Sigmoid colon (tissue), 7 donors: Measurements from ENCODE around the gene NSMF. TPM values are rescaled to one million over a fixed set of nuclear protein-coding genes. Genes with fewer than 3 reads are reported as not detected.

Source experiments
- DNase-seq: peaks from one replicate; pipeline ENCODE4 v3.0.0-alpha.2; 2019
- H3K27ac ChIP-seq, 4 donors: fragments of 200-600 bp; sonication (generic); one replicate each; pipeline ENCODE4 v1.5.1; 2016 to 2019; ENCODE audit warnings: mild to moderate bottlenecking in 1 of 4
- H3K27me3 ChIP-seq, 3 donors: fragments of 200-600 bp; sonication (generic); one replicate each; pipeline ENCODE4 v1.5.1; 2019; ENCODE audit warnings: mild to moderate bottlenecking in 1 of 3
- H3K36me3 ChIP-seq, 4 donors: fragments of 200-600 bp; sonication (generic); one replicate each; pipeline ENCODE4 v1.5.1; 2016 to 2019
- H3K4me1 ChIP-seq, 4 donors: fragments of 200-600 bp; sonication (generic); one replicate each; pipeline ENCODE4 v1.5.1; 2017 to 2019
- H3K4me3 ChIP-seq, 4 donors: fragments of 200-600 bp; sonication (generic); one replicate each; pipeline ENCODE4 v1.5.1; 2017 to 2019; ENCODE audit warnings: mild to moderate bottlenecking in 2 of 4, moderate library complexity in 1 of 4
- H3K9me3 ChIP-seq, 4 donors: fragments of 200-600 bp in 3 of 4; sonication (generic) in 3 of 4; one replicate each; pipeline versions ENCODE4 v1.5.1 to v1.6.1; 2013 to 2019
- CTCF ChIP-seq, 4 experiments: fragments of 450-650 bp in 3 of 4; fragments of 200-600 bp in 1 of 4; IDR thresholded peaks; one replicate each; pipeline ENCODE4 v1.5.1; 2016 to 2019; ENCODE audit warnings: antibody characterized with exemption in 4 of 4, mild to moderate bottlenecking in 3 of 4, moderate library complexity in 2 of 4
- EP300 ChIP-seq, 4 donors: sonication (generic); formaldehyde crosslinking; IDR thresholded peaks; one replicate each; pipeline ENCODE4 v1.6.1; 2017; ENCODE audit warnings: antibody characterized with exemption in 4 of 4
- POLR2A ChIP-seq, 2 donors: fragments of 450-650 bp; IDR thresholded peaks; one replicate each; pipeline ENCODE4 v1.6.1; 2016; ENCODE audit warnings: antibody characterized with exemption in 2 of 2, mild to moderate bottlenecking in 2 of 2, moderate library complexity in 2 of 2
- POLR2AphosphoS5 ChIP-seq, 4 donors: sonication (generic); formaldehyde crosslinking; IDR thresholded peaks; one replicate each; pipeline ENCODE4 v1.6.1; 2017; ENCODE audit warnings: antibody characterized with exemption in 4 of 4
- WGBS, 2 donors: extraction: QIAGEN DNeasy Blood & Tissue Kit; methylation state at CpG; one replicate each; pipeline ENCODE4 v1.1.7; 2013; 5-methylcytosine and 5-hydroxymethylcytosine counted together
- intact Hi-C: fragments of 100-400 bp; cut with DNase I; formaldehyde crosslinking; loops from one replicate; pipeline ENCODE4 v1.15.1; 2023
- polyA plus RNA-seq, 3 donors: library from polyadenylated mRNA; stranded (reverse); fragments of 200-250 nt; gene quantifications; one replicate each; pipeline ENCODE4 v1.2.3, GENCODE V29; 2013
- total RNA-seq, 4 donors: library from RNA; depleted of rRNA; stranded (reverse); fragments of >200 nt; gene quantifications; one replicate each; pipeline ENCODE4 v1.1.0, GENCODE V29; 2016
- donor health status: healthy with polysubstance abuse.
- donor health status: Bipolar disorder and iron deficiency.
- donor health status: healthy.

The NSMF gene, protein sequence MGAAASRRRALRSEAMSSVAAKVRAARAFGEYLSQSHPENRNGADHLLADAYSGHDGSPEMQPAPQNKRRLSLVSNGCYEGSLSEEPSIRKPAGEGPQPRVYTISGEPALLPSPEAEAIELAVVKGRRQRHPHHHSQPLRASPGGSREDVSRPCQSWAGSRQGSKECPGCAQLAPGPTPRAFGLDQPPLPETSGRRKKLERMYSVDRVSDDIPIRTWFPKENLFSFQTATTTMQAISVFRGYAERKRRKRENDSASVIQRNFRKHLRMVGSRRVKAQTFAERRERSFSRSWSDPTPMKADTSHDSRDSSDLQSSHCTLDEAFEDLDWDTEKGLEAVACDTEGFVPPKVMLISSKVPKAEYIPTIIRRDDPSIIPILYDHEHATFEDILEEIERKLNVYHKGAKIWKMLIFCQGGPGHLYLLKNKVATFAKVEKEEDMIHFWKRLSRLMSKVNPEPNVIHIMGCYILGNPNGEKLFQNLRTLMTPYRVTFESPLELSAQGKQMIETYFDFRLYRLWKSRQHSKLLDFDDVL
- 10 to 100 TPM; 21.8 to 33.8 (median 27.4) TPM for total RNA-seq
- polyA plus RNA-seq = 10 to 100 TPM; 24.0 to 50.4 (median 42.4) TPM

- H3K36me3 ChIP-seq = peaks cover 0 to 11% (median 0%) of the 10 kb centered on the region in 4 donors
- peak within 1 kb of the TSS; percentile 59 to 80 (median 74) for H3K27ac ChIP-seq
- peaks cover 0 to 45% (median 35%) of the 10 kb centered on the region in 4 donors for H3K4me1 ChIP-seq
- TF ChIP-seq EP300 (IDR thresholded peaks at IDR 0.05) = no peak
- no peak for TF ChIP-seq POLR2A (IDR thresholded peaks at IDR 0.05)
- TF ChIP-seq CTCF (IDR thresholded peaks at IDR 0.05) = no peak
- peak; percentile 37 to 78 (median 74) for TF ChIP-seq POLR2AphosphoS5 (IDR thresholded peaks at IDR 0.05)
- no peaks in the 10 kb centered on the region for H3K9me3 ChIP-seq
- peak within 1 kb of the TSS; percentile 48 to 79 (median 68) for H3K4me3 ChIP-seq
- 1% methylated on average over 62 of the region's 62 CpGs for WGBS, 2 donors
- peak; percentile 98 for DNase-seq
- intact Hi-C loops = loop anchor here (5.0 to 10.0 kb wide), 2 partner anchors 37 to 146 kb away; partner anchors contain the start of genes ARRDC1, EXD3 and NOXA1
- H3K27me3 ChIP-seq = no peaks in the 10 kb centered on the region
These were observed at the start of gene NSMF for GRCh38 chr9:137459152-137459600. TSS of gene NSMF (minus strand) at chr9:137459334. CDS start at chr9:137459102, 232 bp downstream.

DNA sequence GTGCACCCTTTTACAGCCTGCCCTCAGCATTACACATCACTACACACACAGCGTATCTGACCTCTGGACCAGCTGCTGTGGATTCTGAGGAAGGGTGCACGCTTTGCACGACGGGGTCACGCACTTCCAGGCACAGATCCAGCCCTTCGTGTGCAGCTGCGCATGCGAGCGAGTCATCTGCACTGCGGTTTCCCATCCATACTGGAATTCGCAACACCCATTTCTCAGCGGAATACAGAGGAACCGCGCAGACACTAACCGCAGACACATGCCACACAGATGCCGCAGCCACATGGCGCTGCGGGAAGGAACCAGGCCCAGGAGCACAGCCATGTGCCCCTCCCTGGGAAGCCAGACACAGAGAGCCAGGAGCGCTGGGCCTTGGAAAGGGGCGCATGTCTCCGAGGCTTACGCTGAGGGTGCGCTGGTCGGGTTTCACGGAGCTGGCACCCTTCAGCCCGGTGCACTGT lies 47.6 kb upstream of the NSMF start:
- H3K9me3 ChIP-seq = no peaks in the 10 kb centered on the region
- WGBS, 2 donors = 90 to 91% methylated on average over 26 of the region's 26 CpGs
- H3K4me3 ChIP-seq = no peak overlapping the region
- H3K4me1 ChIP-seq = no peaks in the 10 kb centered on the region
- DNase-seq = peak; percentile 56
- H3K36me3 ChIP-seq = peaks cover 0 to under 1% (median 0%) of the 10 kb centered on the region in 4 donors
- no peak overlapping the region for H3K27ac ChIP-seq
- intact Hi-C loops = no loop called here
- H3K27me3 ChIP-seq = no peaks in the 10 kb centered on the region
- no peak for TF ChIP-seq CTCF (IDR thresholded peaks at IDR 0.05)
- no peak for TF ChIP-seq EP300 (IDR thresholded peaks at IDR 0.05)
- TF ChIP-seq POLR2A (IDR thresholded peaks at IDR 0.05) = no peak
- no peak for TF ChIP-seq POLR2AphosphoS5 (IDR thresholded peaks at IDR 0.05)

DNA sequence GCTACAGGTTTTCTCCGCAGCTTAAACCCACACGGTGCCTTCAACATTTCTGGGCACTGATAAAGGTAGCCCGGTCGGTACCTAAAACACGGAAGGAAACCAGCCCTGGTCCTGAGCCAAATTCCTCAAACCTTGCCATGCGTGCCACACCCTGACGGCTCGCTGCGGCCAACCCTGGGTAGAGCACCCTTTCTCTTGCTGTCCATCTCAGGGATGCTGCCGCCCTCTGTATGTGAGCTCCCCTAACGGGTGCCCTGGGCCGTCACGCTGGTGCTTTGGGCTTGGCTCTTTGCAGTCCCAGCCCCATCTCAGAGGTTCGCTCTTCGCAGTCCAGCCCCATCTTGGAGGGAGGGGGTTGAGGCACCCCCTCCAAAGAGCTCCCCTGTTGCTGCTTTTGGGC lies 47.1 kb upstream of the NSMF start:
- TF ChIP-seq CTCF (IDR thresholded peaks at IDR 0.05) (no peak), POLR2A (IDR thresholded peaks at IDR 0.05) (no peak), EP300 (IDR thresholded peaks at IDR 0.05) (no peak), POLR2AphosphoS5 (IDR thresholded peaks at IDR 0.05) (no peak)
- peak; percentile 42 for DNase-seq
- Histone ChIP-seq H3K27ac (no peak overlapping the region), H3K36me3 (peaks cover 0 to 5% (median 0%) of the 10 kb centered on the region in 4 donors), H3K9me3 (no peaks in the 10 kb centered on the region), H3K4me3 (no peak overlapping the region), H3K4me1 (no peaks in the 10 kb centered on the region), H3K27me3 (no peaks in the 10 kb centered on the region)
- intact Hi-C loops = no loop called here
- WGBS, 2 donors = 79 to 94% methylated on average over 15 of the region's 15 CpGs

- Histone ChIP-seq H3K27ac (no peak overlapping the region), H3K27me3 (no peaks in the 10 kb centered on the region), H3K4me3 (no peak overlapping the region), H3K36me3 (peaks cover 0 to 12% (median 0%) of the 10 kb centered on the region in 4 donors), H3K4me1 (no peaks in the 10 kb centered on the region), H3K9me3 (no peaks in the 10 kb centered on the region)
- DNase-seq = peak; percentile 49
- no peak for TF ChIP-seq POLR2A (IDR thresholded peaks at IDR 0.05)
- no peak for TF ChIP-seq CTCF (IDR thresholded peaks at IDR 0.05)
- TF ChIP-seq POLR2AphosphoS5 (IDR thresholded peaks at IDR 0.05) = no peak
- no peak for TF ChIP-seq EP300 (IDR thresholded peaks at IDR 0.05)
- intact Hi-C loops = no loop called here
- WGBS, 2 donors = 93 to 94% methylated on average over 28 of the region's 28 CpGs
These were observed 46.4 kb upstream of the NSMF start for GRCh38 chr9:137505421-137506140.
